Measurements from ENCODE around the gene ARHGEF28.

DNA sequence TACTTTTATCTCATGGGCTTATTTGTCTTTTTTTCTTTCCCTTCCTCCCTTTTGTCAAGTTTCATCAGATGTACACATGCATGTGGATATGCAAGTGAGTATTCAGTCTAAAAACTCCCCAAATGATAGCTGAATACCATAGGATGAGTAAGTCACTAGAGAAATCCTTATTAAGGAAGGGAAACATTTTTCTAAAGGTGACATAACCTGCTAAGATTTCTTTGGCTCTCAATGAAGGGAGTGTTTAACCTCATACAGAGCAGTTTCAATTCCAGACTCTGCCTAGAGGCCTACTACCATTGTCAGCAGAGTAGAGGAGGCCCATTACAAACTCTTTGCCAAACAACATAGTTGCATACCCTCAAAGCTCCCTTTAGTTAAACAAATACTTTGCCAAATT is 192.4 kb downstream of the ARHGEF28 start:
- no peak for TF ChIP-seq CTCF (IDR thresholded peaks at IDR 0.05; ENCODE audit: borderline replicate concordance, extremely low read depth, low read length, poor library complexity, severe bottlenecking)
- TF ChIP-seq EZH2 (IDR thresholded peaks at IDR 0.05; ENCODE audit: borderline replicate concordance, low read depth, low read length, severe bottlenecking) = no peak

Data from DND-41 (cell line).